Measurements from ENCODE around the gene PRKG1. TPM values are rescaled to one million over a fixed set of nuclear protein-coding genes. Genes with fewer than 3 reads are reported as not detected.

PRKG1 gene
- total RNA-seq, 1 experiment from 2014 or later: 10.4 TPM

DNA sequence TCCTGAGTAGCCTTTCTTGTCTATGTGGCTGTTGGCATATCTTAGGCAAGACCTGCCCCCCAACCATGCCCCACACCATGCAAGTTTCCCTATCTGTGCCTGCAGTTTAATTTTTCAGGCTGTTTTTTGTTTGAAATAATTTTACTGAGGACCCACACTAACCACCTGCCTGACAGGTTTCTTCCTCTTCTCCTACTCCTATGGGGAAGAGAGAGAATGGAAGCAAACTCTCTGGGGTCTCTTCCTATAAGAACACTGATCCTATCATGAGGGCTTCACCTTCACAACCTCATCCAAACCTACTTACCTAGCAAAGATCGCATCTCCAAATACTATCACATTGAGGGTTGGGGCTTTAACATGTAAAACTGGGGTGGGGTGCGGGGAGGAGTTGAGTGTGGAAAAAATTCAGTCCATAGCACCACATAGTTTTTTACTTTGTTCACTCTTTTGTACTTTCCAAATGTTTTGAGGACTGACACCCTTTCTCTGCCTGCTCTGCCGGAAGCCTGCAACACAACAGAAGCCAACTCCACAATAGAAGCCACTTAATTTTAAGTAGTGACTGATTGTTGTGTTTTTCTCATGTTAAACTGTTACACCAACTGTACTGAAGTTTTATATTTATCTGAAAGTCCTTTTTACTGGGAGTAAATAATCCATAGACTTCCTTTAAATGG is 692.3 kb downstream of the PRKG1 start:
- H3K36me3 Mint-ChIP-seq (ENCODE audit: insufficient read depth in 1 of 3, low read depth in 3 of 3): peaks cover 3 to 14% (median 9%) of the 10 kb centered on the region in 3 experiments; a peak in 5 of 7 replicates
- no peak overlapping the region for H2AK5ac ChIP-seq (ENCODE audit: insufficient read length, low read length)

More for the DNA sequence above, 692.3 kb downstream of the PRKG1 start:
- Histone ChIP-seq H3K23me2 (ENCODE audit: insufficient read length, low read depth, low read length, poor library complexity, severe bottlenecking) (no peaks in the 10 kb centered on the region), H2BK5ac (ENCODE audit: insufficient read length, low read length) (no peak overlapping the region), H4K8ac (replicated peaks; ENCODE audit: insufficient read length, low read depth, low read length) (no peak overlapping the region), H2BK15ac (ENCODE audit: low read depth, low read length) (no peak overlapping the region), H3T11ph (ENCODE audit: low read length) (no peak overlapping the region), H4K91ac (ENCODE audit: insufficient read length, low read depth, low read length) (no peak overlapping the region), H3K56ac (ENCODE audit: insufficient read length, low read depth, low read length) (no peak overlapping the region), H3K79me1 (ENCODE audit: insufficient read depth, low read depth, low read length, poor library complexity, severe bottlenecking) (no peaks in the 10 kb centered on the region), H3K27me3 (ENCODE audit: insufficient read depth, low read length) (no peaks in the 10 kb centered on the region), H2BK120ac (ENCODE audit: low read depth, low read length, poor library complexity, severe bottlenecking) (no peak overlapping the region), H3K27ac (ENCODE audit: insufficient read length, low read depth, low read length) (no peak overlapping the region), H3K23ac (ENCODE audit: insufficient read length, low read depth, low read length) (no peak overlapping the region), H3K18ac (ENCODE audit: insufficient read length, low read depth, low read length) (no peak overlapping the region), H3K9ac (ENCODE audit: extremely low read depth, insufficient read length, low read length) (no peak overlapping the region), H2BK12ac (ENCODE audit: insufficient read length, low read depth, low read length) (no peak overlapping the region), H3K4me1 (ENCODE audit: insufficient read depth, low read length) (no peaks in the 10 kb centered on the region; the same call in 1 of the 2 replicates), H3K79me2 (ENCODE audit: insufficient read depth, low read length) (no peaks in the 10 kb centered on the region), H4K20me1 (ENCODE audit: control insufficient read depth, insufficient read depth, insufficient read length) (no peaks in the 10 kb centered on the region), H3K14ac (ENCODE audit: insufficient read depth, low read length) (no peak overlapping the region), H2BK20ac (ENCODE audit: low read depth, low read length, poor library complexity, severe bottlenecking) (no peak overlapping the region), H3K4me2 (ENCODE audit: insufficient read depth, insufficient read length, low read length) (no peak overlapping the region), H2AFZ (ENCODE audit: low read length) (no peak overlapping the region), H3K9me3 (ENCODE audit: control insufficient read depth, low read depth, low read length) (peaks cover 9% of the 10 kb centered on the region), H4K5ac (ENCODE audit: insufficient read length, low read depth, low read length) (no peak overlapping the region), H3K4ac (ENCODE audit: low read depth, low read length) (no peak overlapping the region)
- WGBS (ENCODE audit: extremely low coverage, insufficient read length, low lambda C conversion rate): no CpG with 5 or more reads among the region's 3 CpGs
- H3K4me3 Mint-ChIP-seq: no peak overlapping the region
- H3K27ac Mint-ChIP-seq: peak overlapping the region in 1 of 3 experiments; percentile 26; a peak in 2 of 7 replicates
- peaks cover 8 to 11% of the 10 kb centered on the region in 2 experiments for H3K4me1 Mint-ChIP-seq
- no peaks in the 10 kb centered on the region for H3K27me3 Mint-ChIP-seq (ENCODE audit: low read depth)
- TF ChIP-seq, protein P1, sequence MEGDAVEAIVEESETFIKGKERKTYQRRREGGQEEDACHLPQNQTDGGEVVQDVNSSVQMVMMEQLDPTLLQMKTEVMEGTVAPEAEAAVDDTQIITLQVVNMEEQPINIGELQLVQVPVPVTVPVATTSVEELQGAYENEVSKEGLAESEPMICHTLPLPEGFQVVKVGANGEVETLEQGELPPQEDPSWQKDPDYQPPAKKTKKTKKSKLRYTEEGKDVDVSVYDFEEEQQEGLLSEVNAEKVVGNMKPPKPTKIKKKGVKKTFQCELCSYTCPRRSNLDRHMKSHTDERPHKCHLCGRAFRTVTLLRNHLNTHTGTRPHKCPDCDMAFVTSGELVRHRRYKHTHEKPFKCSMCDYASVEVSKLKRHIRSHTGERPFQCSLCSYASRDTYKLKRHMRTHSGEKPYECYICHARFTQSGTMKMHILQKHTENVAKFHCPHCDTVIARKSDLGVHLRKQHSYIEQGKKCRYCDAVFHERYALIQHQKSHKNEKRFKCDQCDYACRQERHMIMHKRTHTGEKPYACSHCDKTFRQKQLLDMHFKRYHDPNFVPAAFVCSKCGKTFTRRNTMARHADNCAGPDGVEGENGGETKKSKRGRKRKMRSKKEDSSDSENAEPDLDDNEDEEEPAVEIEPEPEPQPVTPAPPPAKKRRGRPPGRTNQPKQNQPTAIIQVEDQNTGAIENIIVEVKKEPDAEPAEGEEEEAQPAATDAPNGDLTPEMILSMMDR (conservative IDR thresholded peaks at IDR 0.05): no peak
- no peak for DNase-seq
- peaks cover 11 to 12% of the 10 kb centered on the region in 2 experiments for H3K9me3 Mint-ChIP-seq

Measured in H9 (cell line).